Panc1 (cell line): ENCODE results near the gene AHRR. TPM values are rescaled to one million over a fixed set of nuclear protein-coding genes. Genes with fewer than 3 reads are reported as not detected.

Source experiments
- ATAC-seq: fragments of 200-7000 bp; cut with Tn5 transposase; 2 replicates; pipeline ENCODE4 v1.9.1; 2020; ENCODE audit warnings: mild to moderate bottlenecking, moderate library complexity
- BruUV-seq: library from RNA; stranded (reverse); fragments of 400-500 nt; replicated peaks from 2 replicates; lab custom pipeline; 2021; lab: Mats Ljungman, UMichigan
- CTCF ChIA-PET: fragments of 300-600 bp; sonication (Branson Sonifier 250); formaldehyde crosslinking; loops from one replicate; lab custom pipeline; 2022; ENCODE audit warnings: antibody characterized with exemption; lab: Charles Lee
- POLR2A ChIA-PET: fragments of 300-600 bp; sonication (Branson Sonifier 250); formaldehyde crosslinking; loops from one replicate; lab custom pipeline; 2022; ENCODE audit warnings: antibody characterized with exemption; lab: Charles Lee
- DNase-seq: peaks from one replicate; pipeline ENCODE4 v3.0.0-alpha.2; 2010; ENCODE audit warnings: low read depth, low spot score
- H3K27ac ChIP-seq: 2 replicates; pipeline ENCODE4 v1.5.1; 2011; ENCODE audit warnings: mild to moderate bottlenecking, low read length, inconsistent platforms
- H3K27me3 ChIP-seq: fragments of 200-500 bp; sonication (Bioruptor generic); 2 replicates; pipeline ENCODE4 v1.6.0; 2014; ENCODE audit warnings: low read length, inconsistent platforms; ENCODE audit not compliant: control insufficient read depth, insufficient read depth
- H3K36me3 ChIP-seq: fragments of 200-500 bp; sonication (Bioruptor generic); 2 replicates; pipeline ENCODE4 v1.5.1; 2014; ENCODE audit warnings: inconsistent platforms, mild to moderate bottlenecking, low read length, moderate library complexity; ENCODE audit not compliant: control insufficient read depth, insufficient read depth
- H3K4me1 ChIP-seq: 2 replicates; pipeline ENCODE4 v1.5.1; 2011; ENCODE audit warnings: inconsistent platforms, mild to moderate bottlenecking, low read length, moderate library complexity; ENCODE audit not compliant: control insufficient read depth, insufficient read depth
- H3K4me3 ChIP-seq, 2 experiments: 2 replicates each; pipeline ENCODE4 v1.5.1; 2011 to 2012; ENCODE audit warnings: low read depth in 2 of 2, low read length in 2 of 2, mild to moderate bottlenecking in 2 of 2, inconsistent platforms in 1 of 2, moderate library complexity in 1 of 2
- H3K9me3 ChIP-seq: fragments of 200-500 bp; sonication (Bioruptor generic); 2 replicates; pipeline ENCODE4 v1.5.1; 2014; ENCODE audit warnings: low read depth, mild to moderate bottlenecking, inconsistent platforms, low read length, moderate library complexity; ENCODE audit not compliant: control insufficient read depth, insufficient read depth
- CTCF ChIP-seq: fragments of 450-650 bp; IDR thresholded peaks from 2 replicates; pipeline ENCODE4 v1.5.1; 2017; ENCODE audit warnings: mild to moderate bottlenecking
- POLR2AphosphoS5 ChIP-seq: IDR thresholded peaks from 2 replicates; pipeline ENCODE4 v1.6.1; 2012; ENCODE audit warnings: mild to moderate bottlenecking, low read depth, low read length, moderate library complexity
- REST ChIP-seq, 2 experiments: IDR thresholded peaks; 2 replicates each; pipeline ENCODE4 v1.6.1; 2011 to 2012; ENCODE audit warnings: low read depth in 2 of 2, control low read depth in 1 of 2, low read length in 1 of 2, mild to moderate bottlenecking in 1 of 2, moderate library complexity in 1 of 2; ENCODE audit not compliant: insufficient read depth in 1 of 2
- SIN3A ChIP-seq: IDR thresholded peaks from 2 replicates; pipeline ENCODE4 v1.6.1; 2012; ENCODE audit warnings: low read depth, mild to moderate bottlenecking, low read length, moderate library complexity, borderline replicate concordance; ENCODE audit not compliant: insufficient read depth
- TCF7L2 ChIP-seq: IDR thresholded peaks from 2 replicates; pipeline ENCODE4 v1.6.1; 2011; ENCODE audit warnings: mild to moderate bottlenecking, low read depth, low read length, inconsistent platforms
- in situ Hi-C: cut with HindIII; loops from 2 replicates; pipeline ENCODE4 v1.10.0; 2016; ENCODE audit warnings: low sequenced_read_pairs, low pct_unique_long_range_greater_than_20kb
- intact Hi-C: fragments of 100-400 bp; cut with micrococcal nuclease; formaldehyde crosslinking; loops from one replicate; pipeline ENCODE4 v1.10.0; 2022; ENCODE audit not compliant: unreplicated experiment
- total RNA-seq: library from RNA; stranded (reverse); gene quantifications from one replicate; pipeline ENCODE4 v1.2.1, GENCODE V29; 2021; ENCODE audit not compliant: unreplicated experiment

Gene AHRR
- total RNA-seq, 1 experiment from 2014 or later, result 23.6 TPM

DNA sequence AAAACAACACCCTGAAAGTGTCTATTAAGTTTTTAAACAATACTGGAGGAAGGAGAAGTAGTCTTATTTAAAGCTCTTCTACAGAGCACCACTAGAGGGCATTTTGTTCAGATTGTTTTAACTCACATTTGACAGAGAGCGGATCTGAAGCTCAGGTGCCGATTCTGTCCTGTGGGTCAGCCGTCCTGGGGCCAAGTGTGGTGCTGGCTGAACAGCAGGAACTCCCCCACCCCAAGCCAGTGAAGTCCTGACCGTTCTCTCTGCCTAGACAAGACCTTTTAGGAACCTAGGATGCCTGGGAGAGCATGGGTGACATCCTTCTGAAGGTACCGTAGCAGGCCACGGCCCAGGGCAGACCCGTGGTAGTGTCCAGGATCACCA is 125.4 kb downstream of the AHRR start:
- no TSS peak for BruUV-seq
- H3K36me3 ChIP-seq, result peaks cover 23% of the 10 kb centered on the region
- H3K27me3 ChIP-seq, result no peaks in the 10 kb centered on the region
- peaks cover 12% of the 10 kb centered on the region for H3K4me1 ChIP-seq
- CTCF ChIA-PET, result interaction anchor here (0.6 to 1.2 kb wide), 9 partner anchors 10 to 189 kb away, joined by 3 to 9 read pairs (median 3); partner anchors contain the start of gene AHRR
- POLR2A ChIA-PET, result interaction anchor here (0.6 kb wide), 1 partner anchor 49 kb away, joined by 3 read pairs; no protein-coding TSS in a partner anchor
- peaks cover 16% of the 10 kb centered on the region; the same call in 1 of the 2 replicates for H3K9me3 ChIP-seq
- ATAC-seq (no peak), DNase-seq (no peak)
- intact Hi-C loops, result no loop called here
- no peak overlapping the region for H3K4me3 ChIP-seq
- in situ Hi-C loops, result no loop called here
- H3K27ac ChIP-seq, result no peak overlapping the region
- TF ChIP-seq TCF7L2 (no peak), REST (IDR thresholded peaks at IDR 0.05; ENCODE audit: insufficient read depth in 1 of 2, low read depth in 2 of 2, low read length in 1 of 2) (no peak), SIN3A (no peak), POLR2AphosphoS5 (no peak), CTCF (peak; percentile 57)

GRCh38 chr5:447501-447900 is 126.0 kb downstream of the AHRR start:
- no peak for ATAC-seq
- in situ Hi-C loops (no loop called here), intact Hi-C loops (no loop called here)
- TF ChIP-seq SIN3A (no peak), POLR2AphosphoS5 (no peak), REST (IDR thresholded peaks at IDR 0.05; ENCODE audit: insufficient read depth in 1 of 2, low read depth in 2 of 2, low read length in 1 of 2) (no peak), TCF7L2 (no peak), CTCF (no peak)
- BruUV-seq, result no TSS peak
- no peak overlapping the region for H3K27ac ChIP-seq
- CTCF ChIA-PET, result interaction anchor here (1.1 kb wide), 1 partner anchor 65 kb away, joined by 3 read pairs; no protein-coding TSS in a partner anchor
- no peak overlapping the region for H3K4me3 ChIP-seq
- no peak for DNase-seq
- H3K9me3 ChIP-seq, result peaks cover 21% of the 10 kb centered on the region; the same call in 1 of the 2 replicates
- peaks cover 28% of the 10 kb centered on the region for H3K36me3 ChIP-seq
- POLR2A ChIA-PET, result no interaction called here
- H3K4me1 ChIP-seq, result peaks cover 7% of the 10 kb centered on the region
- no peaks in the 10 kb centered on the region for H3K27me3 ChIP-seq
